Erythroblast (primary cell): Measurements from ENCODE around the gene STOX2.

ENCODE experiments used
- GATA1 ChIP-seq: IDR thresholded peaks from 2 replicates; pipeline ENCODE4 v1.6.1; 2011; ENCODE audit warnings: low read depth, mild to moderate bottlenecking, control low read depth, low read length, moderate library complexity
- POLR2A ChIP-seq: IDR thresholded peaks from 2 replicates; pipeline ENCODE4 v1.6.1; 2011; ENCODE audit warnings: mild to moderate bottlenecking, low read length

- TF ChIP-seq POLR2A: no peak
- no peak for TF ChIP-seq GATA1
Measured at GRCh38 chr4:183971929-183972490, 66.9 kb downstream of the STOX2 start.
